CD14-positive monocyte (primary cell): ENCODE results near the gene CEP162. TPM values are rescaled to one million over a fixed set of nuclear protein-coding genes. Genes with fewer than 3 reads are reported as not detected.
"Not testable (repeated sequence)": the region's sequence is repeated elsewhere in the genome, so short reads cannot be mapped to it uniquely, and the experiment has no call there.

Experiments used
- DNase-seq, 3 donors: peaks; one replicate each; pipeline ENCODE4 v3.0.0-alpha.2; 2011 to 2022
- H2AFZ ChIP-seq: 2 replicates; pipeline ENCODE4 v1.6.0; 2012; ENCODE audit warnings: mild to moderate bottlenecking, low read depth, low read length, inconsistent platforms; ENCODE audit not compliant: insufficient read depth, poor library complexity, severe bottlenecking
- H3K27ac ChIP-seq, 2 donors: 1 replicate in 1 of 2; 2 replicates in 1 of 2; pipeline ENCODE4 v1.5.1; 2012 to 2013; ENCODE audit warnings: low read length in 2 of 2, control low read depth in 1 of 2, inconsistent platforms in 1 of 2, low read depth in 1 of 2, mild to moderate bottlenecking in 1 of 2
- H3K27me3 ChIP-seq, 2 donors: one replicate each; pipeline versions ENCODE4 v1.6.0 to v1.6.1; 2011 to 2013; ENCODE audit warnings: low read length in 2 of 2; ENCODE audit not compliant: control insufficient read depth in 2 of 2, insufficient read depth in 2 of 2
- H3K36me3 ChIP-seq, 2 donors: replicated peaks in 1 of 2; 1 replicate in 1 of 2; 2 replicates in 1 of 2; pipeline versions ENCODE4 v1.5.1 to v1.6.1; 2012 to 2013; ENCODE audit warnings: low read length in 2 of 2, control low read depth in 1 of 2, inconsistent platforms in 1 of 2, mild to moderate bottlenecking in 1 of 2; ENCODE audit not compliant: insufficient read depth in 2 of 2, control insufficient read depth in 1 of 2
- H3K4me1 ChIP-seq, 2 donors: 1 replicate in 1 of 2; 2 replicates in 1 of 2; pipeline versions ENCODE4 v1.5.1 to v1.6.1; 2012 to 2013; ENCODE audit warnings: low read length in 2 of 2, control low read depth in 1 of 2, inconsistent platforms in 1 of 2, mild to moderate bottlenecking in 1 of 2, moderate library complexity in 1 of 2; ENCODE audit not compliant: insufficient read depth in 2 of 2, control insufficient read depth in 1 of 2
- H3K4me2 ChIP-seq: replicated peaks from 2 replicates; pipeline ENCODE3; 2012; ENCODE audit warnings: low read length, moderate library complexity, mild to moderate bottlenecking; ENCODE audit not compliant: poor library complexity, severe bottlenecking; ENCODE audit errors: extremely low read depth
- H3K4me3 ChIP-seq, 3 experiments: fragments of 200-600 bp in 1 of 3; sonication (generic) in 1 of 3; replicated peaks in 1 of 3; 1 replicate in 2 of 3; 2 replicates in 1 of 3; pipeline ENCODE4 v1.5.1; 2011 to 2013; ENCODE audit warnings: low read length in 3 of 3, mild to moderate bottlenecking in 3 of 3, control low read depth in 2 of 3, low read depth in 2 of 3, inconsistent platforms in 1 of 3, moderate library complexity in 1 of 3
- H3K79me2 ChIP-seq: 2 replicates; pipeline ENCODE4 v1.6.0; 2012; ENCODE audit warnings: mild to moderate bottlenecking, control low read depth, inconsistent platforms, low read length, moderate library complexity; ENCODE audit not compliant: insufficient read depth
- H3K9ac ChIP-seq: 2 replicates; pipeline ENCODE4 v1.6.0; 2017; ENCODE audit warnings: low read length, mild to moderate bottlenecking; ENCODE audit not compliant: insufficient read depth, poor library complexity, severe bottlenecking
- H3K9me3 ChIP-seq, 2 donors: replicated peaks in 1 of 2; 1 replicate in 1 of 2; 2 replicates in 1 of 2; pipeline versions ENCODE4 v1.5.1 to v1.6.1; 2012 to 2013; ENCODE audit warnings: low read length in 2 of 2, control low read depth in 1 of 2; ENCODE audit not compliant: control insufficient read depth in 1 of 2, insufficient read depth in 1 of 2
- H4K20me1 ChIP-seq: 2 replicates; pipeline ENCODE4 v1.6.0; 2012; ENCODE audit warnings: mild to moderate bottlenecking, low read length, control low read depth, moderate library complexity; ENCODE audit not compliant: insufficient read depth
- H3K27ac Mint-ChIP-seq, 7 donors: one replicate each; pipeline ENCODE4 v1.8.0; 2020; ENCODE audit warnings: mild to moderate bottlenecking in 7 of 7, mixed read lengths in 7 of 7, moderate library complexity in 6 of 7, inconsistent platforms in 2 of 7
- H3K27me3 Mint-ChIP-seq, 3 donors: one replicate each; pipeline ENCODE4 v1.8.0; 2021 to 2022; ENCODE audit warnings: low read depth in 3 of 3, mild to moderate bottlenecking in 3 of 3, mixed read lengths in 3 of 3, moderate library complexity in 3 of 3, inconsistent platforms in 1 of 3
- H3K36me3 Mint-ChIP-seq, 2 donors: one replicate each; pipeline ENCODE4 v1.8.0; 2020; ENCODE audit warnings: mixed read lengths in 2 of 2, inconsistent platforms in 1 of 2, mild to moderate bottlenecking in 1 of 2
- H3K4me1 Mint-ChIP-seq: one replicate; pipeline ENCODE4 v1.8.0; 2020; ENCODE audit warnings: mild to moderate bottlenecking, mixed read lengths
- H3K4me3 Mint-ChIP-seq, 2 donors: one replicate each; pipeline ENCODE4 v1.8.0; 2020; ENCODE audit warnings: mild to moderate bottlenecking in 2 of 2, mixed read lengths in 2 of 2, moderate library complexity in 1 of 2
- H3K9me3 Mint-ChIP-seq, 7 donors: one replicate each; pipeline ENCODE4 v1.8.0; 2020 to 2022; ENCODE audit warnings: mixed read lengths in 7 of 7, mild to moderate bottlenecking in 6 of 7, moderate library complexity in 6 of 7, inconsistent platforms in 2 of 7
- CTCF ChIP-seq: fragments of 200-600 bp; IDR thresholded peaks from one replicate; pipeline ENCODE4 v1.8.0; 2022; ENCODE audit warnings: antibody characterized with exemption, mild to moderate bottlenecking
- WGBS: methylation state at CpG from one replicate; pipeline ENCODE4 v1.1.5; 2013; ENCODE audit warnings: missing lambda C conversion rate; ENCODE audit not compliant: insufficient coverage; 5-methylcytosine and 5-hydroxymethylcytosine counted together
- intact Hi-C, 2 donors: fragments of 100-400 bp; cut with micrococcal nuclease; formaldehyde crosslinking; loops; one replicate each; pipeline versions ENCODE4 v1.15.0 to v1.15.1; 2023
- polyA plus RNA-seq, 3 donors: library from polyadenylated mRNA; depleted of rRNA in 1 of 3; unstranded in 2 of 3; stranded (reverse) in 1 of 3; fragments of 300-500 nt in 2 of 3; fragments of >200 nt in 1 of 3; fragmentation: Illumina TruSeq in 2 of 3; gene quantifications; 1 replicate in 2 of 3; 2 replicates in 1 of 3; pipeline ENCODE4 v1.2.3, GENCODE V29; 2012 to 2021

CEP162 gene
- polyA plus RNA-seq, 3 donors: 1.5 to 2.7 (median 1.6) TPM

- Histone ChIP-seq H3K27me3 (no peaks in the 10 kb centered on the region), H3K4me1 (no peaks in the 10 kb centered on the region), H3K4me2 (no peak overlapping the region), H2AFZ (no peak overlapping the region), H3K9ac (no peak overlapping the region), H3K9me3 (peaks cover 3 to 17% of the 10 kb centered on the region in 2 donors), H3K4me3 (no peak overlapping the region), H3K36me3 (peaks cover 41 to 57% of the 10 kb centered on the region in 2 donors), H3K79me2 (no peaks in the 10 kb centered on the region), H3K27ac (no peak overlapping the region), H4K20me1 (no peaks in the 10 kb centered on the region)
- DNase-seq: no peak
- intact Hi-C loops: no loop called here
- Mint-ChIP-seq H3K27me3 (peaks cover 0 to 3% (median 0%) of the 10 kb centered on the region in 3 donors), H3K9me3 (peaks cover 7 to 21% (median 14%) of the 10 kb centered on the region in 7 donors), H3K4me3 (no peak overlapping the region), H3K36me3 (peaks cover 60 to 74% of the 10 kb centered on the region in 2 donors), H3K27ac (no peak overlapping the region), H3K4me1 (no peaks in the 10 kb centered on the region)
- no CpG with 5 or more reads among the region's 2 CpGs for WGBS
- TF ChIP-seq CTCF: no peak
Measured at GRCh38 chr6:84191802-84192201, 35.6 kb downstream of the CEP162 start.

- H3K27me3 Mint-ChIP-seq, H2AFZ ChIP-seq, intact Hi-C loops, H3K4me3 ChIP-seq, H3K4me1 Mint-ChIP-seq, H3K27ac Mint-ChIP-seq, H3K4me2 ChIP-seq, H4K20me1 ChIP-seq, H3K9me3 ChIP-seq, H3K79me2 ChIP-seq, H3K9ac ChIP-seq, H3K27me3 ChIP-seq, H3K4me3 Mint-ChIP-seq, H3K27ac ChIP-seq, DNase-seq, H3K4me1 ChIP-seq: not testable (repeated sequence)
- WGBS: no CpG with 5 or more reads among the region's 25 CpGs
- peaks cover 25 to 51% of the 10 kb centered on the region in 2 donors for H3K36me3 ChIP-seq
- peaks cover 1 to 13% (median 5%) of the 10 kb centered on the region in 7 donors for H3K9me3 Mint-ChIP-seq
- H3K36me3 Mint-ChIP-seq: peaks cover 45 to 55% of the 10 kb centered on the region in 2 donors
Measured at GRCh38 chr6:84189356-84189755, 38.1 kb downstream of the CEP162 start.
